ENCODE data around the gene NXPE1.
"Not testable (repeated sequence)": the region's sequence is repeated elsewhere in the genome, so short reads cannot be mapped to it uniquely, and the experiment has no call there.

Gene NXPE1

DNA sequence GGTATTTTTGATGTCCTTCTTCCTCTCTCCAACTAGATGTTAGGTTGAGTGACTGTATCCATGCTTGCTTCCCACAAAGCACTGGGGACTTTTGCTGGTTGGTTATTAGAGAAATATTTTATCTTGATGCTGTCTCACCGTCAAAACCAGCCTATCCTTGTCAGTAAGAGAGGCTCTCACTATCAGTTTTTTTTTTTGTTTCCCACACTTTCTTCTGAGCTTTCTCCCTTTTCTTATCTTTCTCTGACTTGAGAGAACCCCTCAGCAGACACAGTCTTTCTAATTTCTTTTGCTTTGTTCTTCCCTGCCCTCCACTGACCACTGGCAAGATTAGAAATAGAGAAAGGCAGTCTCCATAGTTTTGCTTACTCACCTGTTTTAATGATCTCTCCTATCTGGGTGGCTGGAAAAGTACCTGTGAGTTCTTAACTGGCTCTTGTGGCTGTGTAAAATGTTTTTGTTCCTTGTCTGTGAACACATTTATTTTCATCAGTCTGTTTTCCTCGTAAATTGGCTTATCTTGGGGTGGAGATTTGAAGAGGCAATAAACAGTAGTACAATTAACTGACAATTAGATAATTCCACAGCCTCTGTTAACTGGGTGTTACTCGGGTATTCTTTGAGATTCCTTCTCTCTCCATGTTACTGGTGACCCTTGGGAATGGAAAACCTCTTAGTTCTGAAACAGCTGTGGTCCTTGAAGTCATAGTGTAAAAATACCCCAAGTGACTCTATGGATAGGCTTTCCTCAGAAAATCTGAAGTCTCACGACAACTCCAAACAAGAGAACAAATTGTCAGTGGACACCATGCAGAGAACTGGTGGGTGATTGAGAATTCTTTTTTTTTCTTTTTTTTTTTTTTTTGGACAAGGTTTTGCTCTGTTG lies at the start of gene NXPE1:
NXPE1 (minus strand) TSS at position 457 of the 886 bp plus-strand sequence. CDS start 8,680 bp downstream, outside the sequence.
- no peak for DNase-seq

DNA sequence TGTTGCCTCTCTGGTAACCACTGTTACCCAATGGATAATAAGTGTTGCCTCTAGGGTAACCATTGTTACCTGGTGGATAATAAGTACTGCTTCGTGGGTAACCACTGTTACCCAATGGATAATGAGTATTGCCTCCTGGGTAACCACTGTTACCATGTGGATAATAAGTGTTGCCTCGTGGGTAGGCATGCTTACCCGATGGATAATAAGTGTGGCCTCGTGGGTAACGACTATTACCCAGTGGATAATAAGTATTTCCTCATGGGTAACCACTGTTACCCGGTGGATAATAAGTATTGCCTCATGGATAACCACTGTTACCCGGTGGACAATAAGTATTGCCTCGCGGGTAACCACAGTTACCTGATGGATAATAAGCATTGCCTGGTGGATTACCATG lies 49.7 kb upstream of the NXPE1 start:
- no peak for DNase-seq

DNA sequence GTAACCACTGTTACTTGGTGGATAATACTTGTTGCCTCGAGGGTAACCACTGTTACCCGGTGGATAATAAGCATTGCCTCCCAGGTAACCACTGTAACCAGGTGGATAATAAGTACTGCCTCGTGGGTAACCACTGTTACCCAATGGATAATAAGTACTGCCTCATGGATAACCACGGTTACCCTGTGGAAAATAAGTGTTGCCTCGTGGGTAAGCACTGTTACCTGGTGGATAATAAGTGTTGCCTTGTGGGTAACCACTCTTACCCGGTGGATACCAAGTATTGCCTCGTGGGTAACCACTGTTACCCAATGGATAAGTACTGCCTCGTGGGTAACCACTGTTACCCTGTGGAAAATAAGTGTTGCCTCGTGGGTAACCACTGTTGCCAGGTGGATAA lies 48.9 kb upstream of the NXPE1 start:
- DNase-seq: not testable (repeated sequence)

DNA sequence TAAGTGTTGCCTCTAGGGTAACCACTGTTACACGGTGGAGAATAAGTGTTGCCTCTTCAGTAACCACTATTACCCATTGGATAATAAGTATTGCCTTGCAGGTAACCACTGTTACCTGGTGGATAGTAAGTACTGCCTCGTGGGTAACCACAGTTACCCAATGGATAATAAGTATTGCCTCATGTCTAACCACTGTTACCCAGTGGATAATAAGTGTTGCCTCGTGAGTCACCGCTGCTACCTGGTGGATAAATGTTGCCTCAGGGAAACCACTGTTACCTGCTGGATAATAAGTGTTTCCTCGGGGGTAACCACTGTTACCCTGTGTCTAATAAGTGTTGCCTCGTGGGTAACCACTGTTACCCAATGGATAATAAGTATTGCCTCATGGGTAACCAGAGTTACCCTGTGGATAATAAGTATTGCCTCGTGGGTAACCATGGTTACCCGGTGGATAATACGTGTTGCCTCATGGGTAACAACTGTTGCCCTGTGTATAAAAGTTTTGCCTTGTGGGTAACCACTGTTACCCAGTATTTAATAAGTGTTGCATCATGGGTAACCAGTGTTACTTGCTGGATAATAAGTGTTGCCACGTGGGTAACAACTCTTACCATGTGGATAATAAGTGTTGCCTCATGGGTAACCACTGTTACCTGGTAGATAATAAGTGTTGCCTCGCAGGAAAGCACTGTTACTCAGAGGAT lies 48.2 kb upstream of the NXPE1 start:
- no peak for DNase-seq

DNA sequence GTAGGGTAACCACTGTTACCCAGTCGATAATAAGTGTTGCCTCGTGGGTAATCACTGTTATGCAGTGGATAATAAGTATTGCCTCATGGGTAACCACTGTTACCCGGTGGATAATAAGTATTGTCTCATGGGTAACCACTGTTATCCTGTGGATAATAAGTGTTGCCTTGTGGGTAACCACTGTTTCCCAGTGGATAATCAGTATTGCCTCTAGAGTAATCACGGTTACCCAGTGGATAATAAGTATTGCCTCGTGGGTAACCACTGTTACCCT lies 47.1 kb upstream of the NXPE1 start:
- not testable (repeated sequence) for DNase-seq

DNA sequence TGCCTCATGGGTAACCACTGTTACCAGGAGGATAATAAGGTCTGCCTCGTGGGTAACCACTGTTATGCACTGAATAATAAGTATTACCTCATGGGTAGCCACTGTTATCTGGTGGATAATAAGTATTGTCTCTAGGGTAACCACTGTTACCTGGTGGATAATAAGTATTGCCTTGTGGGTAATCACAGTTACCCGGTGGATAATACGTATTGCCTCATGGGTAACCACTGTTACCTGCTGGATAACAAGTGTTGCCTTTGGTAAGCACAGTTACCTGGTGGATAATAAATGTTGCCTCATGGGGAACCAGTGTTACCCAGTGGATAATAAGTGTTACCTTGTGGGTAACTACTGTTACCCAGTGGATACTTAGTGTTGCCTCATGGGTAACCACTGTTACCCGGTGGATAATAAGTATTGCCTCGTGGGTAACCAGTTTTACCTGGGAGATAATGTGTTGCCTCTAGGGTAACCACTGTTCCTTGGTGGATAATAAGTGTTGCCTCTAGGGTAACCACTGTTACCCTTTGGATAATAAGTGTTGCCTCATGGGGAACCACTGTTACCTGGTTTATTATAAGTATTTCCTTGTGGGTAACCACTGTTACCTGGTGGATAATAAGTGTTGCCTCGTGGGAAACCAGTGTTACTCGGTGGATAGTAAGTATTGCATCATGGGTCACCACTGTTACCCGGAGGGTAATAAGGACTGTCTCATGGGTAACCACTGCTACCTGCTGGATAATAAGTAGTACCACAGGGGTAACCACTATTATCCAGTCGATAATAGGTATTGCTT lies 46.5 kb upstream of the NXPE1 start:
- DNase-seq: no peak

DNA sequence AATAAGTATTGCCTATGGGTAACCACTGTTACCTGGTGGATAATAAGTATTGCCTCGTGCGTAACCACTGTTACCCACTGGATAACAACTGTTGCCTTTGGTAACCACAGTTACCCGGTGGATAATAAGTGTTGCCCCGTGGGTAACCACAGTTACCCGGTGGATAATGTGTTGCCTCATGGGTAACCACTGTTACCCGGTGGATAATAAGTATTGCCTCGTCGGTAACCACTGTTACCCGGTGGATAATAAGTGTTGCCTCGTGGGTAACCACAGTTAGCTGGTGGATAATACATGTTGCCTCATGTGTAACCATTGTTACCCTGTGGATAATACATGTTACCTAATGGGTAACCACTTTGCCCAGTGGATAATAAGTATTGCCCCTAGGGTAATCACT lies 45.7 kb upstream of the NXPE1 start:
- DNase-seq: no peak

DNA sequence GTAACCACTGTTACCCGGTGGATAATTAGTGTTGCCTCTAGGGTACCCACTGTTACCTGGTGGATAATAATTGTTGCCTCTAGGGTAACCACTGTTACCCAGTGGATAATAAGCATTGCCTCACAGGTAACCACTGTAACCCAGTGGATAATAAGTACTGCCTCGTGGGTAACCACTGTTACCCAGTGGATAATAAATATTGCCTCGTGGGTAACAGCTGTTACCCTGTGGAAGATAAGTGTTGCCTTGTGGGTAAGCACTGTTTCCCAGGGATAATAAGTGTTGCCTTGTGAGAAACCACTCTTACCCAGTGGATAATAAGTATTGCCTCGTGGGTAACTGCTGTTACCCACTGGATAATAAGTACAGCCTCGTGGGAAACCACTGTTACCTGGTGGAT lies 45.2 kb upstream of the NXPE1 start:
- no peak for DNase-seq

DNA sequence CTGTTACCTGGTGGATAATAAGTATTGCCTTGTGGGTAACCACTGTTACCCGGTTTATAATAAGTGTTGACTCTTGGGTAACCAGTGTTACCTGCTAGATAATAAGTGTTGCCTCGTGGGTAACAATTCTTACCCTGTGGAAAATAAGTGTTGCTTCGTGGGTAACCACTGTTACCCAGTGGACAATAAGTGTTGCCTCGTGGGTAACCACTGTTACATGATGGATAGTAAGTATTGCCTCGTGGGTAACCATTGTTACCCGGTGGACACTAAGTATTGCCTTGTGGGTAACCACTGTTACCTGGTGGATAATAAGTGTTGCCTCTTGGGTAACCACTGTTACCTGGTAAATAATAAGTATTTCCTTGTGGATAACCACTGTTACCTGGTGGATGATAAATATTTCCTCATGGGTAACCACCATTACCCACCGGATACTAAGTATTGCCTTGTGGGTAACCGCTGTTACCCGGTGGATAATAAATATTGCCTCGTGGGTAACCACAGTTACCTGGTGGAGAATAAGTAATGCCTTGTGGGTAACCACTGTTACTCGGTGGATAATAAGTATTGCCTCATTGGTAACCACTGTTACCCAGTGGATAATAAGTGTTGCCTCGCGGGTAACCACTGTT lies 44.6 kb upstream of the NXPE1 start:
- DNase-seq: no peak

DNA sequence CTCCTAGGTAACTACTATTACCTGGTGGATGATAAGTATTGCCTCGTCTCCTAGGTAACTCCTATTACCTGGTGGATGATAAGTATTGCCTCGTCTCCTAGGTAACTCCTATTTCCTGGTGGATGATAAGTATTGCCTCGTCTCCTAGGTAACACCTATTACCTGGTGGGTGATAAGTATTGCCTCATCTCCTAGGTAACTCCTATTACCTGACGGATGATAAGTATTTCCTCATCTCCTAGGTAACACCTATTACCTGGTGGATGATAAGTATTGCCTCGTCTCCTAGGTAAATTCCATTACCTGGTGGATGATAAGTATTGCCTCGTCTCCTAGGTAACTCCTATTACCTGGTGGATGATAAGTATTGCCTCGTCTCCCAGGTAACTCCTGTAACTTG lies 43.5 kb upstream of the NXPE1 start:
- not testable (repeated sequence) for DNase-seq

DNA sequence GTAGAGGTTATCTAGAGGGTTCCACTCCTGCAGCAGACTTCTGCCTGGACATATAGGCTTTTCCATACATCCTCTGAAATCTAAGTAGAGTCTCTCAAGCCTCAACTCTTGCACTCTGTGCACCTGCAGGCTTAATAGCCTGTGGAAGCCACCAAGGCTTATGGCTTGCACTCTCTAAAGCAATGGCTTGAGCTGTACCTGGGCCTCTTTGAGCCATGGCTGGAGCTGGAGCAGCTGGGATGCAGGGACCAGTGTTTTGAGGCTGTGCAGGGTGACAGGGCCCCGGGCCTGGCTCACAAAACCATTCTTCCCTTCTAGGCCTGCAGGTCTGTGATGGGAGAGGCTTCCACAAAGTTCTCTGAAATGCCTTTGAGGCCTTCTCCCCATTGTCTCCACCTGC lies 38.8 kb upstream of the NXPE1 start:
- DNase-seq: no peak

DNA sequence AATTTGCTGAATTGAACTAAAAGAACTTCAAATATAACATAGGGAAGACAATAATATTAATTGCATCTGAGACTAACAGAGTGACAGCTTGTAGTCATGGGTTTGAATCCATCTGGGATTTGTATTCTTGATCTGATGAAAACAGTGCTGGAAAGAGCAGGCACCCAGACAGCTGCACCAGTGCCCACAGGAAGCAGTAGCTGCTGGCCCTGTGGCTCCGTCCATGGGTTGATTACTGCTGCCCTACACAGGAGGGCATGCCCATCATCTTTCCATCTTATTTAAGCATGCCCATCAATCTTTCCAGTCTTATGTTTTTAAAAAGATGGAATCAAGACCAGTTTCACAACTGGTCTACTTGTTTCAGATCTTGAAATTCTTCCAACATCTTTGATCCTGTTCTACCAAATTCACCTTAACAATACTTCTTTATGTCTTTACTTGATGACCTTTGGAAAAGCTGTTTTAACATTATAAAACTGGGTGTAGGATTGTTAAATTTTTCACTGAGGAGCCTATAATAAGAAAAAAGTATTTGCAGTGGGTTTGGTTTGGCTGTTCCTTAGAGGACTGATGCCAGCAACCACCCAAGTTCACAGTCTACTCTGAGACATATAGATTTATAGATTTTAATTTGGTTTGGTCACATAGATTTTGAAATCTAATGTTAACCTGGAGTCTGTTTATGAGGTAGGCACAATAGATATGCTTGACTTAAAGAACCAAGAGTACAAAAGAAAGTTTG lies 36.7 kb upstream of the NXPE1 start:
- no peak for DNase-seq

DNA sequence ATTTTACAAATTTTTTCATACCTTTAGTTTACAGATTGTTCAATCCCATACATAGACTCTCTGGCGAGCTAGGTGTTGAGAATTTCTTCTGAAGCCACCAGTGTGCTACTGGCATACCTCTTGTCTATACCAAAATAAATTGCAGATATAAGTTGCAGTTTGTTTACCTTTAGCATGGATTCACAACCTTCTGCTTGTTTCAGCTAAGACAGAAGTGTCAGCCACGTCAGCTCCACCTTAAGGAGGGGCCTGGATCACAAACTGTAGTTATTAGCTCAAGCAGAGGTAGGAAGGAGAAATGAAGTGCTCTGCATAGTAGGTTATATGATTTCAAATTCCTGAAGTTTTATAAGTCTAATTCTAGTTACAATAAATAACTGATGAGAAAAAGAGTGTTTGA lies 35.9 kb upstream of the NXPE1 start, which contains the start of gene NXPE4:
NXPE4 (minus strand) TSS at position 216 of the 400 bp plus-strand sequence. CDS start 1,027 bp downstream, outside the sequence.
- no peak for DNase-seq

DNA sequence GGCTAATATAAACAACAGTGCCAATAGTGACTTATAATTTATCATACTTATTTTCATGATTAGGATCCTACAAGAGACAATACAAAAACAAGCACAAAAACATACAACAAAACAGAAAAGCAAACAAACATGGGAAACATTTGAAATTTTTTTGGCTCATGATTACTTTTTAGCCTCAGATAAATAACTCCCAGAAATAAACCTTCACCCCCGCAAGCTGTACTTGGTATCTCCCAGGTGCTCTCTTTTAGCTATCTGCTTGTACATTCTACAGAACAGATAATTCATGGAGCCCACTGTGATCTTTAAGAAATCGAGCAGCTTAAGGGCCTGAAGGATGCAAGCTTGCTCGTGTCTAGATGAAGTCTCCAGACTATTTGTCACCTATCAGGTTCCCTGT lies 35.0 kb upstream of the NXPE1 start:
- no peak for DNase-seq

DNA sequence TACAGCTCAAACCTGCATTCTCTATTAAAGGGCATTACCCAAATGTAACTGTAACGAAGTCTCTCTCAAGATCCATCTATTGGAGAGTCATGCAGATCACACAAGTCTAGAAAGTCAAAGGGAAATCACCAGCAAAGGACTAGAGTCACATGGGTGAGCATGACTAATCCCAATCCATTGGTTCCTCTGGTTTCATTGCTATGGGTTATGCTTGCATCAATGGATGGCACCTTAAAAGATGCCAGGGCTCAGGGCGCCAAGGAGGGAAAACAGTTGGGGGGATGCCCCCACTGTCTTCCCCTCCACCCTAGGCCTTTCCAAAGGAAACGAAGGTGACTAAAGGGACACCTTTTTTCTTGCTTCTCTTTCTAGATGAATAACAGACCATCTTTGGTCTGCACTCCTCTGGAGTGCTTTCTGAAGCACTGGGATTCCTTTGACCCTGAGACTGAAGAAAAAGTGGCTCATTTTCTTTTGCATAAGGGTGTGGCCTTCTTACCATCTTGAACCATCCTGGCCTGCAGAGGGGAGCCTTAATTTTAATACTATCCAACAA lies 27.8 kb upstream of the NXPE1 start:
- no peak for DNase-seq

DNA sequence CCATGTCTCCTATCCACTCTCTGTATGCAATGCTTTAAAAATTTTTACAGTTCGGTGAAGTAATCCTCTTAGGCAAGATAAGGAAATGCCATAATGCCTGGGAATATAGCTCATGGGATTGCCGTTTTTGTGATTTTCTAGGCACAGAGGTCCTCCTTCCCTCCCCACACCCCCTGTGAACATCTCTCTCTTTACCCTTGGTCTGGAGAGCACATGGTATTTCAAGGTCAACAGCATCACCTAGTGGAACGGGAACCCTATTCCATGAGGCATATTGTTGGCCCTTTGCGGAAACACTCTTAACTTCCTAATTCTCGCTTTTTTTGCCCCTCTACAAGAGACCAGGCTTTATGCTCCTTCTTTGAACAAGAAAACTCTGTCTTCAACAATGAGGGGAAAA lies 27.1 kb upstream of the NXPE1 start:
- DNase-seq: peak; percentile 2

DNA sequence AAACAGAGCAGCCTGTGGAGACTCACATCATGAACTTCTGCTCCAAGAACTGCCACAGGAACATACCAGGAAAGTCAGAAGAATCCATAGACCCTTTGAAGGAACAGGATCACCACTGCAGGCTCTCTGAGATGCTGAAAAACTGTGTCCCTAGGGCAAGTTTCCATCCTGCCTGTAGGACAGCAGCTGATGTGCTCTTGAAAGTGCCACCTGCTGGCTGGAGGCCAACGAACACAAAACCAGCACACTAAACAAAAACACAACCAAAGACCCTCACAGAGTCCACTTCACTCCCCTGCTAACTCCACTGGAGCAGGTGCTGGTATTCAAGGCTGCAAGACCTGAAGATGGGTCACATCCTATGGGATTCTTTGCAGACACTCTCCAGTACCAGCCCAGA lies 12.0 kb upstream of the NXPE1 start:
- no peak for DNase-seq

DNA sequence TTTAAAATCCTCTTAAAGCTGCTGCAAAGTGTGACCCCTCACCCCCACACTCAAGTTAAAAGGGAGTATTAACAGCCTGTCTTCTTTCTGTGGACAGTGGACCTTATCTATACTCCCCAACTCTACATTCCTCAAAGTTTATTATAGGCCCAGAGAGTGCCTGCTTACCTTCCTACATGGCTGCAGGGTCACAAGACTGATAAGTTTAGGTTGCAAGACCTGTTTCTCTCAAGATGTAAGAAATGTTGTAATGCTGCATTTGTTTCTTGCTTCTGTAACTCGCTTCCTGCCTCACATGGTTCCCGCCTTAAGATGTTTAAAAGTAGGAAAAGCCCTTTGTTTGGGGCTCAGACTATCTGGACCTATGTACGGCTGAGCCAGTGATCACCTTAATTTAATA lies 10.1 kb upstream of the NXPE1 start:
- DNase-seq: no peak

DNA sequence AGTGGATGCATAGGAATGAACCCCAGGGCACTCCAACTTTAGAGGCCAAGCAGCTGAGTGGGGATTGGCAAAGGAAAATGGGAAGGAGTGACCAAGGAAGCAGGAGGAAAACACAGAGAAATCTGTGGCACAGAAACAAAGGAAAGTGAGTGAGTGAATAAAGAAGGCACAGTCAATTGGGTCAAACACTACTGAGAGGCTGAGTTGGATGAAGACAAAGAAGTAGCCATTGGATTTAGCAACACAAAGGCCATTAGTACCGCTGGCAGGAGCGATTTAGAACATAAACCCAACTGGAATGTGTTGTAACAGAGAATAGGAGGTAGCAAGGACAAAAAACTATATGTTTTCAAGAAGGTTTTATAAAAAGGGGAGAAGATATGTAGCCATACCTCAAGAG lies 6.6 kb upstream of the NXPE1 start:
- DNase-seq: no peak

DNA sequence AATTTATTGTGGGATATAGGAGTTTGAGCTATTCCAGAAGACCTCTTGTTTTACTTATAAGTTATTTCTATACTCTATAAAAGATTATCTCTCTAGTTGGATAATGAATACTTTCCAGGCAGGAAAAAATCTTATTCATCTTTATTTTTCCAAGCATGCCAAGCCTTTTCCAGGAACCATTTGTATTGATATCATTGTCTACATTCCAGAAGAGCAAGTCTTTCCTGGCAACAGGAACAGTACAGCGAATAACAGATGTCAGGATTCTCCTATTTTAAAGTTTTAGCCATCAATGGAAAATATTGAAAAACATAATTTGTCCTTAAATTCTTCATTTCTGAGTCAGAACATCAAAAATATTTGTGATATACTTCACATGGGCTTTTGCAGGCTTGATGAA lies 5.2 kb upstream of the NXPE1 start:
- DNase-seq: no peak

DNA sequence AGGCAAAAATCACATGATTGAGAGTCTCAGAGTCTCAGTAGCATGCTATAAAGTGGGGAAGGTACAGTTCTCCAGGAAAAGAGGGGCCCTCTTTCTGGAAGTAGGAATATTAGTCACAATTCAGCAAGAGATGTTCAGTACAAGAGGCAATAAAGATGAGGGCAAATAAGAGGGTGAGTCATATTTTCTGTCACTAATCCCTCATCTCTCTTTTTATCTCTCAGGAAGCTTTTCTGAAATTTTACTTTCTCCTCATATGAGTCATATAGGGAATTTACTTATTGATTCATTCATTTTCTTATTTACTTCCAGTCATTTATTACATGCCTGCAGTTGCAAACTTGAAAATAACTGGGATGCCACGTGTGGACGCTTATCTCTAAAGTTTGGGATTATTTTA lies 3.4 kb upstream of the NXPE1 start:
- no peak for DNase-seq
